HepG2 (cell line): ENCODE results near the gene HSF2BP. TPM values are rescaled to one million over a fixed set of nuclear protein-coding genes. Genes with fewer than 3 reads are reported as not detected.

Source experiments
- ATAC-seq: fragments of 200-7000 bp; cut with Tn5 transposase; 3 replicates; pipeline ENCODE4 v1.9.1; 2020; ENCODE audit warnings: mild to moderate bottlenecking, moderate library complexity
- BruUV-seq: library from RNA; stranded (reverse); fragments of 400-500 nt; replicated peaks from 2 replicates; lab custom pipeline; 2021; lab: Mats Ljungman, UMichigan
- CTCF ChIA-PET: fragments of 300-600 bp; formaldehyde crosslinking; extraction: SDS; loops from one replicate; lab custom pipeline; 2021; ENCODE audit warnings: low total read pairs, inconsistent platforms, low intra/inter-chr PET ratio; lab: Yijun Ruan, JAX
- POLR2A ChIA-PET: fragments of 350-600 bp; sonication (Branson Sonifier 250); formaldehyde crosslinking; loops from one replicate; lab custom pipeline; 2020; ENCODE audit warnings: antibody characterized with exemption, inconsistent platforms; lab: Yijun Ruan, JAX
- DNase-seq: peaks from one replicate; pipeline ENCODE4 v3.0.0-alpha.2; 2015; ENCODE audit warnings: low spot score
- FAIRE-seq: peaks from 3 replicates; lab custom pipeline; 2011; peaks lifted over from hg19 to GRCh38; lab: Jason Lieb, UNC
- H2AFZ ChIP-seq: one replicate; pipeline ENCODE4 v1.6.1; 2011; ENCODE audit warnings: low read length, inconsistent platforms
- H3K27ac ChIP-seq: fragments of 300-600 bp; 3 replicates; pipeline ENCODE4 v1.8.0; 2011; ENCODE audit warnings: mixed run types, mild to moderate bottlenecking, mixed read lengths, low read length, inconsistent platforms; ENCODE audit not compliant: insufficient read depth; ENCODE audit errors: extremely low read length
- H3K27me3 ChIP-seq, 2 experiments: fragments of 200-600 bp in 1 of 2; 2 replicates in 1 of 2; 3 replicates in 1 of 2; pipeline versions ENCODE4 v1.6.0 to v1.8.0; 2011; ENCODE audit warnings: low read length in 2 of 2, mild to moderate bottlenecking in 2 of 2, moderate library complexity in 2 of 2, inconsistent platforms in 1 of 2; ENCODE audit not compliant: insufficient read depth in 2 of 2, control insufficient read depth in 1 of 2
- H3K36me3 ChIP-seq, 2 experiments: fragments of 200-600 bp in 1 of 2; replicated peaks in 1 of 2; 2 replicates in 1 of 2; 3 replicates in 1 of 2; pipeline versions ENCODE4 v1.5.1 to v1.8.0; 2011; ENCODE audit warnings: low read length in 2 of 2, inconsistent platforms in 1 of 2; ENCODE audit not compliant: insufficient read depth in 2 of 2, control insufficient read depth in 1 of 2
- H3K4me1 ChIP-seq: 2 replicates; pipeline ENCODE4 v1.5.1; 2012; ENCODE audit warnings: low read length, inconsistent platforms; ENCODE audit not compliant: insufficient read depth
- H3K4me2 ChIP-seq: 2 replicates; pipeline ENCODE4 v1.6.0; 2011; ENCODE audit warnings: low read depth, low read length, inconsistent platforms
- H3K4me3 ChIP-seq, 3 experiments: fragments of 200-600 bp in 1 of 3; sonication (generic), shearing (Covaris generic) in 1 of 3; replicated peaks in 1 of 3; 2 replicates each; pipeline ENCODE4 v1.5.1; 2011 to 2016; ENCODE audit warnings: low read length in 3 of 3, inconsistent platforms in 2 of 3, low read depth in 2 of 3, mild to moderate bottlenecking in 2 of 3, control low read depth in 1 of 3, mixed read lengths in 1 of 3; ENCODE audit not compliant: insufficient read depth in 1 of 3
- H3K79me2 ChIP-seq: one replicate; pipeline ENCODE4 v1.6.1; 2011; ENCODE audit warnings: low read length, inconsistent platforms; ENCODE audit not compliant: insufficient read depth
- H3K9ac ChIP-seq: 2 replicates; pipeline ENCODE4 v1.6.0; 2011; ENCODE audit warnings: mild to moderate bottlenecking, low read depth, low read length, inconsistent platforms; ENCODE audit not compliant: insufficient read depth
- H3K9me3 ChIP-seq: 2 replicates; pipeline ENCODE4 v1.5.1; 2012; ENCODE audit warnings: mild to moderate bottlenecking, low read length
- H4K20me1 ChIP-seq: 2 replicates; pipeline ENCODE4 v1.6.0; 2011; ENCODE audit warnings: inconsistent platforms, mild to moderate bottlenecking, low read length, moderate library complexity; ENCODE audit not compliant: insufficient read depth
- FLYWCH1 ChIP-seq: sonication (generic); formaldehyde crosslinking; IDR thresholded peaks from 2 replicates; pipeline ENCODE4 v1.8.1; 2023; ENCODE audit warnings: mild to moderate bottlenecking, missing genetic modification reagents
- HNRNPUL1 ChIP-seq: fragments of 200-400 bp; formaldehyde crosslinking; IDR thresholded peaks from 2 replicates; pipeline ENCODE4 v1.6.1; 2017; ENCODE audit warnings: low read depth, mild to moderate bottlenecking, low read length, moderate library complexity
- MATR3 ChIP-seq: sonication (generic); formaldehyde crosslinking; IDR thresholded peaks from 2 replicates; pipeline ENCODE4 v1.4.0; 2020; ENCODE audit warnings: missing genetic modification reagents
- NFKBIZ ChIP-seq: IDR thresholded peaks from 2 replicates; pipeline ENCODE4 v1.6.1; 2018; ENCODE audit warnings: missing genetic modification reagents, missing compliant biosample characterization
- PCBP2 ChIP-seq: fragments of 200-400 bp; formaldehyde crosslinking; optimal IDR thresholded peaks from 2 replicates; pipeline ENCODE3; 2018; ENCODE audit warnings: low read length, low read depth; ENCODE audit not compliant: poor library complexity, severe bottlenecking
- PHF21A ChIP-seq: sonication (generic); formaldehyde crosslinking; IDR thresholded peaks from 2 replicates; pipeline ENCODE4 v1.5.0; 2020; ENCODE audit warnings: mild to moderate bottlenecking, missing genetic modification reagents
- RCOR2 ChIP-seq: IDR thresholded peaks from 2 replicates; pipeline ENCODE4 v1.6.1; 2016; ENCODE audit warnings: missing biosample characterization, missing genetic modification reagents
- XBP1 ChIP-seq: sonication (generic); formaldehyde crosslinking; IDR thresholded peaks from 2 replicates; pipeline ENCODE4 v1.5.0; 2020; ENCODE audit warnings: missing genetic modification reagents
- ZBTB38 ChIP-seq: sonication (generic); formaldehyde crosslinking; IDR thresholded peaks from 2 replicates; pipeline ENCODE4 v1.5.1; 2020; ENCODE audit warnings: mild to moderate bottlenecking, missing genetic modification reagents
- ZC3H4 ChIP-seq: sonication (generic); formaldehyde crosslinking; IDR thresholded peaks from 2 replicates; pipeline ENCODE4 v1.4.0; 2020; ENCODE audit warnings: missing genetic modification reagents, borderline replicate concordance
- ZNF180 ChIP-seq: sonication (generic); formaldehyde crosslinking; IDR thresholded peaks from 2 replicates; pipeline ENCODE4 v1.4.0; 2020; ENCODE audit warnings: low read depth, missing genetic modification reagents, borderline replicate concordance
- ZNF292 ChIP-seq: sonication (generic); formaldehyde crosslinking; IDR thresholded peaks from 2 replicates; pipeline ENCODE4 v1.8.1; 2022; ENCODE audit warnings: mild to moderate bottlenecking, low read depth, missing genetic modification reagents, borderline replicate concordance
- ZNF431 ChIP-seq: sonication (generic); formaldehyde crosslinking; IDR thresholded peaks from 2 replicates; pipeline ENCODE4 v1.9.0; 2022; ENCODE audit warnings: missing genetic modification reagents, low read depth, mild to moderate bottlenecking, borderline replicate concordance
- ZSCAN25 ChIP-seq: sonication (generic); formaldehyde crosslinking; IDR thresholded peaks from 2 replicates; pipeline ENCODE4 v1.8.0; 2022; ENCODE audit warnings: mild to moderate bottlenecking, missing genetic modification reagents
- ZSCAN9 ChIP-seq: IDR thresholded peaks from 2 replicates; pipeline ENCODE4 v1.6.1; 2016; ENCODE audit warnings: borderline replicate concordance
- WGBS: methylation state at CpG from one replicate; pipeline ENCODE4 v1.1.6; 2017; ENCODE audit warnings: low lambda C conversion rate; 5-methylcytosine and 5-hydroxymethylcytosine counted together
- in situ Hi-C: cut with HindIII; loops from 2 replicates; pipeline ENCODE4 v1.10.0; 2017; ENCODE audit warnings: low pct_unique_long_range_greater_than_20kb; ENCODE audit not compliant: extremely low pct_ligation_motif_present
- intact Hi-C: fragments of 100-400 bp; cut with micrococcal nuclease; formaldehyde crosslinking; loops from one replicate; pipeline ENCODE4 v1.10.0; 2022; ENCODE audit not compliant: unreplicated experiment
- polyA plus RNA-seq, 8 experiments: library from polyadenylated mRNA; depleted of rRNA in 3 of 8; stranded (reverse) in 7 of 8; unstranded in 1 of 8; fragments of >200 nt; fragmentation: Illumina TruSeq in 4 of 8; extraction: Trizol in 4 of 8; gene quantifications; 2 replicates each; pipeline versions ENCODE4 v1.2.1 to v1.2.3, GENCODE V29; 2011 to 2016; ENCODE audit warnings: low read depth in 4 of 8, missing spikeins in 1 of 8, mixed read lengths in 1 of 8; ENCODE audit not compliant: insufficient read depth in 1 of 8
- total RNA-seq, 5 experiments: library from RNA; depleted of rRNA; stranded (reverse); fragments of >200 nt; fragmentation: Illumina TruSeq; extraction: Trizol; gene quantifications; 2 replicates each; pipeline ENCODE4 v1.2.3, GENCODE V29; 2016; ENCODE audit warnings: low read depth in 1 of 5
- TF ChIP-seq, protein P1 (sequence below): sonication (generic); formaldehyde crosslinking; IDR thresholded peaks from 2 replicates; pipeline ENCODE4 v1.8.0; 2022; ENCODE audit warnings: mild to moderate bottlenecking, missing genetic modification reagents, borderline replicate concordance
- TF ChIP-seq, protein P2 (sequence below): sonication (generic); formaldehyde crosslinking; IDR thresholded peaks from 2 replicates; pipeline ENCODE4 v1.5.1; 2020; ENCODE audit warnings: missing genetic modification reagents, mild to moderate bottlenecking, borderline replicate concordance
- TF ChIP-seq, protein P3 (sequence below): sonication (generic); formaldehyde crosslinking; IDR thresholded peaks from 2 replicates; pipeline ENCODE4 v1.4.0; 2020; ENCODE audit warnings: missing genetic modification reagents, mild to moderate bottlenecking, borderline replicate concordance

The HSF2BP gene
- total and polyA plus RNA-seq, 2 of the 13 experiments (the other 11 are each of a cell fraction or from before 2014, with no cell fraction given) = 0.67 to 2.2 TPM

DNA sequence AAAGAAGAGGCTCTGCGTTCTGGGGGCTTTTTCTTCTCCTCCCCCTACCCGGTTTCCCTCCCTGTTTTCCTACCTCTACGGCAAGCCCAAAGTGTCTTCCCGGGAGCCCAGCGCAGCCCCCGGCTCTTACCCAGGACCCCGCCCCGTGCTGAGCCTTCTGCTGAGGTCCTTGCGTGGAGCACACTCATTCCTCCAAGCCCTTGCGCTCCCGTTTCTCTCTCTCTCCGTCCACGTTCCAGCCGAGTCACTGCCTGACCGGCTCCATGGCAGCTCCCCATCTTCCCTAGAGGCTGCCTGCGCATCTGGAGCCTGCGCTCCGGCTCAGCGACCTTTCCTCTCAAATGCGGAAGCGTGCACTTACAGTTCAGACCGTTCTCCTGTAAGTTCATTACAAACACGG is 34.7 kb upstream of the HSF2BP start:
- Histone ChIP-seq H3K9ac (no peak overlapping the region), H3K27ac (no peak overlapping the region), H3K27me3 (no peaks in the 10 kb centered on the region), H3K79me2 (no peaks in the 10 kb centered on the region), H2AFZ (no peak overlapping the region), H3K4me3 (no peak overlapping the region), H3K4me1 (peaks cover 25% of the 10 kb centered on the region), H4K20me1 (no peaks in the 10 kb centered on the region), H3K36me3 (peaks cover 28 to 61% of the 10 kb centered on the region in 2 experiments), H3K9me3 (no peaks in the 10 kb centered on the region), H3K4me2 (no peak overlapping the region)
- no peak for FAIRE-seq
- no peak for DNase-seq
- intact Hi-C loops = no loop called here
- BruUV-seq = no TSS peak
- no peak for ATAC-seq
- in situ Hi-C loops = no loop called here
- ChIA-PET POLR2A (interaction anchor here (2.3 kb wide), 1 partner anchor 35 kb away, joined by 6 read pairs; no protein-coding TSS in a partner anchor), CTCF (no interaction called here)
- WGBS = 96% methylated on average over 23 of the region's 23 CpGs
- TF ChIP-seq ZNF292 (CRISPR knock-in tag) (no peak), ZNF180 (CRISPR knock-in tag) (no peak), PCBP2 (no peak), ZSCAN25 (CRISPR knock-in tag) (no peak), MATR3 (no peak), XBP1 (CRISPR knock-in tag) (no peak), PHF21A (CRISPR knock-in tag) (no peak), NFKBIZ (CRISPR knock-in tag) (no peak), ZBTB38 (CRISPR knock-in tag) (no peak), HNRNPUL1 (no peak), ZC3H4 (no peak), RCOR2 (CRISPR knock-in tag) (no peak), FLYWCH1 (CRISPR knock-in tag) (no peak), ZNF431 (CRISPR knock-in tag) (no peak), ZSCAN9 (no peak)
- TF ChIP-seq, protein P1, sequence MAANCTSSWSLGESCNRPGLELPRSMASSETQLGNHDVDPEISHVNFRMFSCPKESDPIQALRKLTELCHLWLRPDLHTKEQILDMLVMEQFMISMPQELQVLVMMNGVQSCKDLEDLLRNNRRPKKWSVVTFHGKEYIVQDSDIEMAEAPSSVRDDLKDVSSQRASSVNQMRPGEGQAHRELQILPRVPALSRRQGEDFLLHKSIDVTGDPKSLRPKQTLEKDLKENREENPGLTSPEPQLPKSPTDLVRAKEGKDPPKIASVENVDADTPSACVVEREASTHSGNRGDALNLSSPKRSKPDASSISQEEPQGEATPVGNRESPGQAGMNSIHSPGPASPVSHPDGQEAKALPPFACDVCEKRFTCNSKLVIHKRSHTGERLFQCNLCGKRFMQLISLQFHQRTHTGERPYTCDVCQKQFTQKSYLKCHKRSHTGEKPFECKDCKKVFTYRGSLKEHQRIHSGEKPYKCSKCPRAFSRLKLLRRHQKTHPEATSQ (CRISPR knock-in tag) = no peak
- TF ChIP-seq, protein P2, sequence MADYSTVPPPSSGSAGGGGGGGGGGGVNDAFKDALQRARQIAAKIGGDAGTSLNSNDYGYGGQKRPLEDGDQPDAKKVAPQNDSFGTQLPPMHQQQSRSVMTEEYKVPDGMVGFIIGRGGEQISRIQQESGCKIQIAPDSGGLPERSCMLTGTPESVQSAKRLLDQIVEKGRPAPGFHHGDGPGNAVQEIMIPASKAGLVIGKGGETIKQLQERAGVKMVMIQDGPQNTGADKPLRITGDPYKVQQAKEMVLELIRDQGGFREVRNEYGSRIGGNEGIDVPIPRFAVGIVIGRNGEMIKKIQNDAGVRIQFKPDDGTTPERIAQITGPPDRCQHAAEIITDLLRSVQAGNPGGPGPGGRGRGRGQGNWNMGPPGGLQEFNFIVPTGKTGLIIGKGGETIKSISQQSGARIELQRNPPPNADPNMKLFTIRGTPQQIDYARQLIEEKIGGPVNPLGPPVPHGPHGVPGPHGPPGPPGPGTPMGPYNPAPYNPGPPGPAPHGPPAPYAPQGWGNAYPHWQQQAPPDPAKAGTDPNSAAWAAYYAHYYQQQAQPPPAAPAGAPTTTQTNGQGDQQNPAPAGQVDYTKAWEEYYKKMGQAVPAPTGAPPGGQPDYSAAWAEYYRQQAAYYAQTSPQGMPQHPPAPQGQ = no peak
- TF ChIP-seq, protein P3, sequence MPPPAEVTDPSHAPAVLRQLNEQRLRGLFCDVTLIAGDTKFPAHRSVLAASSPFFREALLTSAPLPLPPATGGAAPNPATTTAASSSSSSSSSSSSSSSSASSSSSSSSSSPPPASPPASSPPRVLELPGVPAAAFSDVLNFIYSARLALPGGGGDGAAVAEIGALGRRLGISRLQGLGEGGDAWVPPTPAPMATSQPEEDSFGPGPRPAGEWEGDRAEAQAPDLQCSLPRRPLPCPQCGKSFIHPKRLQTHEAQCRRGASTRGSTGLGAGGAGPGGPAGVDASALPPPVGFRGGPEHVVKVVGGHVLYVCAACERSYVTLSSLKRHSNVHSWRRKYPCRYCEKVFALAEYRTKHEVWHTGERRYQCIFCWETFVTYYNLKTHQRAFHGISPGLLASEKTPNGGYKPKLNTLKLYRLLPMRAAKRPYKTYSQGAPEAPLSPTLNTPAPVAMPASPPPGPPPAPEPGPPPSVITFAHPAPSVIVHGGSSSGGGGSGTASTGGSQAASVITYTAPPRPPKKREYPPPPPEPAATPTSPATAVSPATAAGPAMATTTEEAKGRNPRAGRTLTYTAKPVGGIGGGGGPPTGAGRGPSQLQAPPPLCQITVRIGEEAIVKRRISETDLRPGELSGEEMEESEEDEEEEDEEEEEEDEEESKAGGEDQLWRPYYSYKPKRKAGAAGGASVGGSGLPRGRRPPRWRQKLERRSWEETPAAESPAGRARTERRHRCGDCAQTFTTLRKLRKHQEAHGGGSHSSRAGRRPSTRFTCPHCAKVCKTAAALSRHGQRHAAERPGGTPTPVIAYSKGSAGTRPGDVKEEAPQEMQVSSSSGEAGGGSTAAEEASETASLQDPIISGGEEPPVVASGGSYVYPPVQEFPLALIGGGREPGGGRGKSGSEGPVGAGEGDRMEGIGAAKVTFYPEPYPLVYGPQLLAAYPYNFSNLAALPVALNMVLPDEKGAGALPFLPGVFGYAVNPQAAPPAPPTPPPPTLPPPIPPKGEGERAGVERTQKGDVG = no peak
